Measurements from ENCODE around the gene ZNF264.
A peak's percentile ranks its signal among the peaks of the same experiment; 100 is the strongest.
"Not testable (repeated sequence)": the region's sequence is repeated elsewhere in the genome, so short reads cannot be mapped to it uniquely, and the experiment has no call there.

The ZNF264 gene

GRCh38 chr19:57191141-57192076, at the start of gene ZNF264:
Gene ZNF264, plus strand, starts transcription at chr19:57191500. Its CDS starts 414 bp downstream, at chr19:57191914.
- peak; percentile 89 for DNase-seq
- peak; percentile 74 for TF ChIP-seq POLR2A (IDR thresholded peaks at IDR 0.05; ENCODE audit: low read length)
- TF ChIP-seq GATA1 (IDR thresholded peaks at IDR 0.05; ENCODE audit: low read depth, low read length) = no peak

GRCh38 chr19:57141699-57142098, 49.6 kb upstream of the ZNF264 start:
- no peak for TF ChIP-seq GATA1 (IDR thresholded peaks at IDR 0.05; ENCODE audit: low read depth, low read length)
- TF ChIP-seq POLR2A (IDR thresholded peaks at IDR 0.05; ENCODE audit: low read length) = no peak

GRCh38 chr19:57152921-57153320, 38.4 kb upstream of the ZNF264 start:
- DNase-seq = no peak
- no peak for TF ChIP-seq POLR2A (IDR thresholded peaks at IDR 0.05; ENCODE audit: low read length)
- no peak for TF ChIP-seq GATA1 (IDR thresholded peaks at IDR 0.05; ENCODE audit: low read depth, low read length)

More at GRCh38 chr19:57141699-57142098, 49.6 kb upstream of the ZNF264 start:
- no peak for DNase-seq

- no peak for DNase-seq
- TF ChIP-seq POLR2A (IDR thresholded peaks at IDR 0.05; ENCODE audit: low read length) (no peak), GATA1 (IDR thresholded peaks at IDR 0.05; ENCODE audit: low read depth, low read length) (no peak)
These were observed 29.2 kb upstream of the ZNF264 start for GRCh38 chr19:57161985-57162539.

DNA sequence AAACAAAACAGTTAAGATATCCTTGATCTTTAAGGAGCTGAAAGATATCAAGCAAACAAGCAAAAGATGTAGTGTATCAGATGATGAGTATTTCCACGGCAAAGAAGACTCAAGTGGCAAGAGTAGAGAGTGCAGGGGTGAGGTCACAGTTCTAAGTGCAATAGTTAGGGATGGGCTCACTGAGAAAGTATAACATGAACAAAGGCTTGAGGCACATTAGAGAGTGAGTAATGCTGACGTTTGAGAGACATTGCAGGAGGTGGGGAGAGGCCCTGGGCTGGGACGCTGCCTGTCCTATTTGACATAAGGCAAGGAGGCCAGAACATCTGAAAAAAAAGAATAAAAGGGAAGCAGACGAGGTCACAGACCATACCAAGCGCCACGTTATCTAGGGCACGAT, 25.5 kb upstream of the ZNF264 start:
- TF ChIP-seq GATA1 (IDR thresholded peaks at IDR 0.05; ENCODE audit: low read depth, low read length) (no peak), POLR2A (IDR thresholded peaks at IDR 0.05; ENCODE audit: low read length) (no peak)
- DNase-seq = no peak

DNA sequence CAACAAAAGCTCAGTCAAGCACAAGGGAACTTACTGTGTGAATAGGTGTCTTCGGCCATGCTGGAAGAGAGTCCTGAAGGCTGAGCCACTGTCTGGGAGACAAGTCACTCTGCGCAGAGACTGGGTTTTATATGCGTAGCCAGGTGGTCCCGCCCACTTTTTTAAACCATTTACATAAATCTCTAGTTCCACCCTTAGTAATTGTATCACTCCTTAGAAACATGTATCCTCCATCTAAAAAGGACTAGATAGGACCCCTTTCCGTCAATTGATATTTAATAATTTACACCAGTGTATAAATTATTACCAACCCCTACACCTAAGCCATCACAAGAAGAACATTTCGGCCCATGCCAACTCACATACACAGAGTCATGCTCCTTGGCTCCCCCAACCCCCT, 23.9 kb upstream of the ZNF264 start, which contains the start of gene DUXA:
Gene DUXA, minus strand, starts transcription at position 101 of the 400 bp plus-strand sequence. Its CDS starts 42 bp downstream, at position 59.
- no peak for DNase-seq
- TF ChIP-seq POLR2A (IDR thresholded peaks at IDR 0.05; ENCODE audit: low read length) = no peak
- TF ChIP-seq GATA1 (IDR thresholded peaks at IDR 0.05; ENCODE audit: low read depth, low read length) = no peak

DNA sequence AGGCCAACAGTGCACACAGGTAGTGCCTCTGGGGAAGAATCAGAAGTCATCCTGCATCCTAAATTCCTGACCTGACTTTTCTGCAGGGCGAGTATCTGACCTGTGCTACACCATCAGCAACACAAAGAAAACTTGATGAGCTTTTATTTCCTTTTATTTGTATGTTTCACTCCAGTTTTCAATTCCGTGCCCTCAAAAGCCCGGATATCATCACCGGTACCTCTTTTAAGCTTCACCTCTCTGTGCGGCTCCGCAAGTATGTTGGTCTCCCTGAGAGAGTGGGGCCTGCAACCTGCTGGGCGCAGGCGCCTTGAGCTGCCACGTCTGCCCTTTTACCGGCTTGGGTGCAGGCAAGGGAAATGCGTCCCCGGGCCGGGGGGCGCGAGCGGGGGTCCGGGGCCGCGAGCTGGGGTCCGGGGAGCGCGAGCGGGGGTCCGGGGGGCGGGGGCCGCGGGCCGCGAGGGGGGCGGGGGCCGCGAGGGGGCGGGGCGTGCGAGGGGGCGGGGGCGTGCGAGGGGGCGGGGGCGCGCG, 19.7 kb upstream of the ZNF264 start:
- DNase-seq = peak; percentile 48 to 58

DNA sequence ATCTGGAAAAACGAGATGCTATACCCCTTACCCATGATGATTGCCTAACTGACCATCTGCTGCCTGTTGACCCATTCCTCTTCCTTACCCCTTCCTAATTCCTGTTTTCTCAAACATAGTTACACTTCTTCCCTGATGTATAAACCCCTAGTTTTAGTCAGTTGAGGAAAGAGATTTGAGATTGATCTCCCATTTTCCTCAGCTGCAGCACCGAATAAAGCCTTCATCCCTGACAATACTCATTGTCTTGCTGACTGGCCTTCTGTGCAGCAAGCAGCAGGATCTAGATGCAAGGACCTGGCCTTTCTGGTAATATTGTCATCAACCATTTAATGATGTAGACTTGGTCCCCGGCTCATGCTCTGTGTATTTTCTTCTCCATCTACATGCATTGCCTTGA, 999 bp upstream of the ZNF264 start:
- no peak for TF ChIP-seq GATA1 (IDR thresholded peaks at IDR 0.05; ENCODE audit: low read depth, low read length)
- no peak for TF ChIP-seq POLR2A (IDR thresholded peaks at IDR 0.05; ENCODE audit: low read length)
- DNase-seq = no peak

More for the DNA sequence above, 19.7 kb upstream of the ZNF264 start:
- TF ChIP-seq GATA1 (IDR thresholded peaks at IDR 0.05; ENCODE audit: low read depth, low read length) = no peak
- TF ChIP-seq POLR2A (IDR thresholded peaks at IDR 0.05; ENCODE audit: low read length) = no peak

- TF ChIP-seq POLR2A (IDR thresholded peaks at IDR 0.05; ENCODE audit: low read length) = no peak
- no peak for TF ChIP-seq GATA1 (IDR thresholded peaks at IDR 0.05; ENCODE audit: low read depth, low read length)
- DNase-seq = peak in 1 of 2 experiments; percentile 42
These were observed 749 bp downstream of the ZNF264 start for GRCh38 chr19:57192077-57192420.

- DNase-seq = peak; percentile 15 to 42
- TF ChIP-seq GATA1 (IDR thresholded peaks at IDR 0.05; ENCODE audit: low read depth, low read length) (no peak), POLR2A (IDR thresholded peaks at IDR 0.05; ENCODE audit: low read length) (no peak)
These were observed 1.7 kb downstream of the ZNF264 start for GRCh38 chr19:57192993-57193392.

GRCh38 chr19:57197874-57198273, 6.6 kb downstream of the ZNF264 start:
- DNase-seq = not testable (repeated sequence)

- no peak for DNase-seq
- no peak for TF ChIP-seq POLR2A (IDR thresholded peaks at IDR 0.05; ENCODE audit: low read length)
- TF ChIP-seq GATA1 (IDR thresholded peaks at IDR 0.05; ENCODE audit: low read depth, low read length) = no peak
These were observed 10.9 kb downstream of the ZNF264 start for GRCh38 chr19:57202160-57202559.

- no peak for TF ChIP-seq GATA1 (IDR thresholded peaks at IDR 0.05; ENCODE audit: low read depth, low read length)
- TF ChIP-seq POLR2A (IDR thresholded peaks at IDR 0.05; ENCODE audit: low read length) = no peak
These were observed 19.1 kb downstream of the ZNF264 start for GRCh38 chr19:57210381-57210780.

DNA sequence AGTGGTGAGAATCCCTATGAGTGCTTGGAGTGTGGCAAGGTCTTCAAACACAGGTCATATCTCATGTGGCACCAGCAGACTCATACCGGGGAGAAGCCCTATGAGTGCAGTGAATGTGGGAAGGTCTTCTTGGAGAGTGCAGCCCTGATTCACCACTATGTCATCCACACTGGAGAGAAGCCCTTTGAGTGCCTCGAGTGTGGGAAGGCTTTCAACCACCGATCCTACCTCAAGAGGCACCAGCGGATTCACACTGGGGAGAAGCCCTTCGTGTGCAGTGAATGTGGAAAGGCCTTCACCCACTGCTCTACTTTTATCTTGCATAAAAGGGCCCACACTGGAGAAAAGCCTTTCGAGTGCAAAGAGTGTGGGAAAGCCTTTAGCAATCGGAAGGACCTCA, 20.8 kb downstream of the ZNF264 start:
- no peak for TF ChIP-seq POLR2A (IDR thresholded peaks at IDR 0.05; ENCODE audit: low read length)
- no peak for TF ChIP-seq GATA1 (IDR thresholded peaks at IDR 0.05; ENCODE audit: low read depth, low read length)
- no peak for DNase-seq

More at GRCh38 chr19:57210381-57210780, 19.1 kb downstream of the ZNF264 start:
- DNase-seq = no peak
